ENCODE measurements around the gene GMDS. TPM values are rescaled to one million over a fixed set of nuclear protein-coding genes. Genes with fewer than 3 reads are reported as not detected.

Gene GMDS
- total RNA-seq, 4 donors from 2014 or later = 197 to 375 (median 215) TPM

- no peak overlapping the region for H3K27ac ChIP-seq
- no peaks in the 10 kb centered on the region for H3K36me3 ChIP-seq
- H3K4me1 ChIP-seq = peaks cover 0 to 8% (median 0%) of the 10 kb centered on the region in 4 donors
- H3K4me3 ChIP-seq = no peak overlapping the region
- H3K9me3 ChIP-seq = no peaks in the 10 kb centered on the region
- DNase-seq = no peak
- no peaks in the 10 kb centered on the region for H3K27me3 ChIP-seq
- no peak for TF ChIP-seq CTCF (IDR thresholded peaks at IDR 0.05)
These were observed 374.5 kb downstream of the GMDS start for GRCh38 chr6:1870932-1871331.

- TF ChIP-seq POLR2A (IDR thresholded peaks at IDR 0.05) (no peak), CTCF (IDR thresholded peaks at IDR 0.05) (no peak)
- H3K27me3 ChIP-seq = no peaks in the 10 kb centered on the region
- no peak for DNase-seq
- H3K9me3 ChIP-seq = no peaks in the 10 kb centered on the region
- H3K36me3 ChIP-seq = no peaks in the 10 kb centered on the region
- H3K27ac ChIP-seq = no peak overlapping the region
- H3K4me1 ChIP-seq = peaks cover 0 to 8% (median 0%) of the 10 kb centered on the region in 4 donors
- no peak overlapping the region for H3K4me3 ChIP-seq
These were observed 375.2 kb downstream of the GMDS start for GRCh38 chr6:1870251-1870650.

GRCh38 chr6:1869769-1870168, 375.6 kb downstream of the GMDS start:
- Histone ChIP-seq H3K27me3 (no peaks in the 10 kb centered on the region), H3K4me3 (no peak overlapping the region)
- TF ChIP-seq POLR2A (IDR thresholded peaks at IDR 0.05) (no peak), CTCF (IDR thresholded peaks at IDR 0.05) (no peak)

GRCh38 chr6:1869308-1869707, 376.1 kb downstream of the GMDS start:
- no peaks in the 10 kb centered on the region for H3K9me3 ChIP-seq
- DNase-seq = no peak
- TF ChIP-seq CTCF (IDR thresholded peaks at IDR 0.05) = no peak
- TF ChIP-seq POLR2A (IDR thresholded peaks at IDR 0.05) = no peak
- H3K27me3 ChIP-seq = no peaks in the 10 kb centered on the region
- no peaks in the 10 kb centered on the region for H3K36me3 ChIP-seq
- peaks cover 0 to 8% (median 0%) of the 10 kb centered on the region in 4 donors for H3K4me1 ChIP-seq
- no peak overlapping the region for H3K27ac ChIP-seq
- no peak overlapping the region for H3K4me3 ChIP-seq

More at GRCh38 chr6:1869769-1870168, 375.6 kb downstream of the GMDS start:
- no peak overlapping the region for H3K27ac ChIP-seq
- H3K4me1 ChIP-seq = peaks cover 0 to 8% (median 0%) of the 10 kb centered on the region in 4 donors
- H3K36me3 ChIP-seq = no peaks in the 10 kb centered on the region
- no peak for DNase-seq
- H3K9me3 ChIP-seq = no peaks in the 10 kb centered on the region

- H3K27me3 ChIP-seq = no peaks in the 10 kb centered on the region
- no peak for TF ChIP-seq CTCF (IDR thresholded peaks at IDR 0.05)
- TF ChIP-seq POLR2A (IDR thresholded peaks at IDR 0.05) = no peak
- H3K27ac ChIP-seq = no peak overlapping the region
- no peaks in the 10 kb centered on the region for H3K9me3 ChIP-seq
- H3K4me1 ChIP-seq = peaks cover 0 to 8% (median 0%) of the 10 kb centered on the region in 4 donors
- H3K4me3 ChIP-seq = no peak overlapping the region
- H3K36me3 ChIP-seq = no peaks in the 10 kb centered on the region
- DNase-seq = no peak
These were observed 376.7 kb downstream of the GMDS start for GRCh38 chr6:1868561-1869261.

Measured in Peyer's patch (tissue), 4 donors.